Measurements from ENCODE around the gene JMJD1C. TPM values are rescaled to one million over a fixed set of nuclear protein-coding genes. Genes with fewer than 3 reads are reported as not detected.

Gene JMJD1C
- total and polyA plus RNA-seq, 10 of the 15 experiments (the other 5 are each of a cell fraction or from before 2014, with no cell fraction given), result 31.2 to 83.3 (median 49.5) TPM

GRCh38 chr10:63383141-63383540 is 82.6 kb downstream of the JMJD1C start (continued):
- TF ChIP-seq BMI1 (IDR thresholded peaks at IDR 0.05; ENCODE audit: borderline replicate concordance) (no peak), TCF12 (IDR thresholded peaks at IDR 0.05; ENCODE audit: low read depth, low read length) (no peak), SMAD5 (IDR thresholded peaks at IDR 0.05; ENCODE audit: low read depth) (no peak), ZNF622 (IDR thresholded peaks at IDR 0.05) (no peak), PAX5 (IDR thresholded peaks at IDR 0.05; ENCODE audit: borderline replicate concordance, low read depth, low read length) (no peak), ZNF217 (IDR thresholded peaks at IDR 0.05) (no peak), SIX5 (IDR thresholded peaks at IDR 0.05; ENCODE audit: low read depth, low read length, severe bottlenecking) (no peak)
- TF ChIP-seq, protein P1, sequence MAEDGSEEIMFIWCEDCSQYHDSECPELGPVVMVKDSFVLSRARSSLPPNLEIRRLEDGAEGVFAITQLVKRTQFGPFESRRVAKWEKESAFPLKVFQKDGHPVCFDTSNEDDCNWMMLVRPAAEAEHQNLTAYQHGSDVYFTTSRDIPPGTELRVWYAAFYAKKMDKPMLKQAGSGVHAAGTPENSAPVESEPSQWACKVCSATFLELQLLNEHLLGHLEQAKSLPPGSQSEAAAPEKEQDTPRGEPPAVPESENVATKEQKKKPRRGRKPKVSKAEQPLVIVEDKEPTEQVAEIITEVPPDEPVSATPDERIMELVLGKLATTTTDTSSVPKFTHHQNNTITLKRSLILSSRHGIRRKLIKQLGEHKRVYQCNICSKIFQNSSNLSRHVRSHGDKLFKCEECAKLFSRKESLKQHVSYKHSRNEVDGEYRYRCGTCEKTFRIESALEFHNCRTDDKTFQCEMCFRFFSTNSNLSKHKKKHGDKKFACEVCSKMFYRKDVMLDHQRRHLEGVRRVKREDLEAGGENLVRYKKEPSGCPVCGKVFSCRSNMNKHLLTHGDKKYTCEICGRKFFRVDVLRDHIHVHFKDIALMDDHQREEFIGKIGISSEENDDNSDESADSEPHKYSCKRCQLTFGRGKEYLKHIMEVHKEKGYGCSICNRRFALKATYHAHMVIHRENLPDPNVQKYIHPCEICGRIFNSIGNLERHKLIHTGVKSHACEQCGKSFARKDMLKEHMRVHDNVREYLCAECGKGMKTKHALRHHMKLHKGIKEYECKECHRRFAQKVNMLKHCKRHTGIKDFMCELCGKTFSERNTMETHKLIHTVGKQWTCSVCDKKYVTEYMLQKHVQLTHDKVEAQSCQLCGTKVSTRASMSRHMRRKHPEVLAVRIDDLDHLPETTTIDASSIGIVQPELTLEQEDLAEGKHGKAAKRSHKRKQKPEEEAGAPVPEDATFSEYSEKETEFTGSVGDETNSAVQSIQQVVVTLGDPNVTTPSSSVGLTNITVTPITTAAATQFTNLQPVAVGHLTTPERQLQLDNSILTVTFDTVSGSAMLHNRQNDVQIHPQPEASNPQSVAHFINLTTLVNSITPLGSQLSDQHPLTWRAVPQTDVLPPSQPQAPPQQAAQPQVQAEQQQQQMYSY (CRISPR knock-in tag; IDR thresholded peaks at IDR 0.05), result no peak

DNA sequence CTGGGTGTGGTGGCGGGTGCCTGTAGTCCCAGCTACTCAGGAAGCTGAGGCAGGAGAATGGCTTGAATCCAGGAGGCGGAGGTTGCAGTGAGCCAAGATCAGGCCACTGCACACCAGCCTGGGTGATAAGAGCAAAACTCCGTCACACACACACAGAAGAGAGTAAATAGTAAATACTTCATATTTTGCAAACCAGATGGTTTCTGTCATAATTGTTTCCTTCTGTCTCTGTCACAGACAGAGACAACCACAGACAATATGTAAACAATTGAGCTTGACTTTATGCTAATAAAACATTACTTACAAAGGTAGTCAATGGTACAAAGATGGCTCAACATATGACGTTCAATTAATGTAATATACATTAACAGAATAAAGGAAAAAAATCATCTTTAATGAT is 83.7 kb downstream of the JMJD1C start:
- no peaks in the 10 kb centered on the region for H3K27me3 ChIP-seq (replicated peaks in 1 of 2; ENCODE audit: control insufficient read depth in 2 of 2, insufficient read depth in 2 of 2, low read length in 1 of 2)
- SMC1A ChIA-PET (ENCODE audit: uncharacterized antibody, unreplicated experiment), result interaction anchor here (0.7 to 1.5 kb wide), 5 partner anchors 11 to 166 kb away, joined by 3 to 5 read pairs (median 3); no protein-coding TSS in a partner anchor
- RAD21 ChIA-PET (ENCODE audit: unreplicated experiment), result interaction anchor here (1.2 to 2.0 kb wide), 2 partner anchors 158 to 338 kb away, joined by 3 to 4 read pairs; no protein-coding TSS in a partner anchor
- no peak for FAIRE-seq
- no peak overlapping the region for H3K27ac ChIP-seq (ENCODE audit: control insufficient read depth, insufficient read depth)
- no peak for ATAC-seq
- CTCF ChIA-PET, result interaction anchor here (1.5 to 1.6 kb wide), 2 partner anchors 224 to 247 kb away, joined by 3 to 4 read pairs; no protein-coding TSS in a partner anchor
- H3K36me3 ChIP-seq (ENCODE audit: control insufficient read depth in 2 of 2, insufficient read depth in 2 of 2, low read length in 1 of 2), result no peaks in the 10 kb centered on the region; a peak in 1 of 4 replicates
- TF ChIP-seq ESRRA (IDR thresholded peaks at IDR 0.05; ENCODE audit: low read length) (no peak), EGR1 (IDR thresholded peaks at IDR 0.05; ENCODE audit: borderline replicate concordance in 1 of 2, low read depth in 2 of 2, low read length in 2 of 2) (no peak), CBX3 (IDR thresholded peaks at IDR 0.05; ENCODE audit: borderline replicate concordance, low read depth) (no peak), ZNF24 (IDR thresholded peaks at IDR 0.05) (no peak), POLR2A (IDR thresholded peaks at IDR 0.05; ENCODE audit: low read depth, low read length) (no peak), MTA3 (IDR thresholded peaks at IDR 0.05; ENCODE audit: borderline replicate concordance, low read length) (no peak)
- POLR2A ChIA-PET, result no interaction called here
- no peaks in the 10 kb centered on the region for H3K9me3 ChIP-seq (replicated peaks; ENCODE audit: control insufficient read depth, insufficient read depth, low read length)
- H2AFZ ChIP-seq (ENCODE audit: control insufficient read depth, low read depth, low read length), result no peak overlapping the region
- no peak overlapping the region for H3K4me3 ChIP-seq
- peaks cover 15% of the 10 kb centered on the region for H3K79me2 ChIP-seq (ENCODE audit: control insufficient read depth, insufficient read depth, low read length)
- intact Hi-C loops (cut with micrococcal nuclease; ENCODE audit: unreplicated experiment) (no loop called here), in situ Hi-C loops (cut with MboI) (no loop called here)
- H4K20me1 ChIP-seq (ENCODE audit: control insufficient read depth, insufficient read depth), result 0 out of 2 replicates have a peak, but pooled peaks cover 3% of the 10 kb centered on the region
- H3K9ac ChIP-seq (ENCODE audit: control insufficient read depth, insufficient read depth, low read length), result no peak overlapping the region
- WGBS (ENCODE audit: insufficient coverage, insufficient replicate concordance, low lambda C conversion rate, missing lambda C conversion rate), result 97% methylated on average over 4 of the region's 4 CpGs
- H3K4me1 ChIP-seq (ENCODE audit: control insufficient read depth, insufficient read depth, low read length), result no peaks in the 10 kb centered on the region; the same call in 1 of the 2 replicates
- DNase-seq (ENCODE audit: low read depth, low spot score), result no peak
- BruUV-seq (replicated peaks), result no TSS peak
- H3K4me2 ChIP-seq (ENCODE audit: control insufficient read depth, insufficient read depth), result no peak overlapping the region

Measured in GM12878 (cell line).